ENCODE results near the gene ITSN1.

- TF ChIP-seq ZFP30 (CRISPR knock-in tag; IDR thresholded peaks at IDR 0.05) (no peak), PPARA (CRISPR knock-in tag; IDR thresholded peaks at IDR 0.05; ENCODE audit: borderline replicate concordance) (no peak), RARB (CRISPR knock-in tag; IDR thresholded peaks at IDR 0.05) (no peak), ISL1 (CRISPR knock-in tag; IDR thresholded peaks at IDR 0.05) (no peak), BACH2 (CRISPR knock-in tag; IDR thresholded peaks at IDR 0.05; ENCODE audit: borderline replicate concordance) (no peak), SNAI2 (CRISPR knock-in tag; IDR thresholded peaks at IDR 0.05) (no peak), ZFP3 (CRISPR knock-in tag; IDR thresholded peaks at IDR 0.05) (no peak), ZNF70 (CRISPR knock-in tag; IDR thresholded peaks at IDR 0.05) (no peak), ARNTL (CRISPR knock-in tag; IDR thresholded peaks at IDR 0.05; ENCODE audit: borderline replicate concordance, low read depth) (no peak), CSRNP3 (CRISPR knock-in tag; IDR thresholded peaks at IDR 0.05) (no peak), OSR1 (CRISPR knock-in tag; IDR thresholded peaks at IDR 0.05) (no peak)
- TF ChIP-seq, protein P1, sequence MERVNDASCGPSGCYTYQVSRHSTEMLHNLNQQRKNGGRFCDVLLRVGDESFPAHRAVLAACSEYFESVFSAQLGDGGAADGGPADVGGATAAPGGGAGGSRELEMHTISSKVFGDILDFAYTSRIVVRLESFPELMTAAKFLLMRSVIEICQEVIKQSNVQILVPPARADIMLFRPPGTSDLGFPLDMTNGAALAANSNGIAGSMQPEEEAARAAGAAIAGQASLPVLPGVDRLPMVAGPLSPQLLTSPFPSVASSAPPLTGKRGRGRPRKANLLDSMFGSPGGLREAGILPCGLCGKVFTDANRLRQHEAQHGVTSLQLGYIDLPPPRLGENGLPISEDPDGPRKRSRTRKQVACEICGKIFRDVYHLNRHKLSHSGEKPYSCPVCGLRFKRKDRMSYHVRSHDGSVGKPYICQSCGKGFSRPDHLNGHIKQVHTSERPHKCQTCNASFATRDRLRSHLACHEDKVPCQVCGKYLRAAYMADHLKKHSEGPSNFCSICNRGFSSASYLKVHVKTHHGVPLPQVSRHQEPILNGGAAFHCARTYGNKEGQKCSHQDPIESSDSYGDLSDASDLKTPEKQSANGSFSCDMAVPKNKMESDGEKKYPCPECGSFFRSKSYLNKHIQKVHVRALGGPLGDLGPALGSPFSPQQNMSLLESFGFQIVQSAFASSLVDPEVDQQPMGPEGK (CRISPR knock-in tag; IDR thresholded peaks at IDR 0.05; ENCODE audit: borderline replicate concordance), result no peak
Observed at GRCh38 chr21:33643658-33644311, 1.5 kb downstream of the ITSN1 start.
